H1 (cell line): ENCODE results near the gene CDCA5. TPM values are rescaled to one million over a fixed set of nuclear protein-coding genes. Genes with fewer than 3 reads are reported as not detected.

Source experiments
- NANOG ChIP-seq: IDR thresholded peaks from 2 replicates; pipeline ENCODE4 v1.6.1; 2011; ENCODE audit warnings: low read length, low read depth, mild to moderate bottlenecking, inconsistent platforms; ENCODE audit not compliant: insufficient read depth, poor library complexity, severe bottlenecking
- SRF ChIP-seq: IDR thresholded peaks from 2 replicates; pipeline ENCODE4 v1.6.1; 2011; ENCODE audit warnings: mild to moderate bottlenecking, low read depth, low read length, moderate library complexity
- polyA plus RNA-seq, 7 experiments: library from polyadenylated mRNA; depleted of rRNA in 3 of 7; stranded (reverse) in 5 of 7; unstranded in 2 of 7; fragments of >200 nt in 5 of 7; fragments of 200-250 nt in 2 of 7; gene quantifications; 1 replicate in 5 of 7; 2 replicates in 1 of 7; 4 replicates in 1 of 7; pipeline versions ENCODE4 v1.2.1 to v1.2.3, GENCODE V29; 2011 to 2013; ENCODE audit warnings: missing spikeins in 2 of 7, mixed read lengths in 2 of 7
- total RNA-seq: library from RNA; stranded (reverse); fragmentation: NEBNext Ultra II Directional; extraction: Animal tissue kit (Norgen Biotek cat#: 25700); gene quantifications from 2 replicates; pipeline ENCODE4 v1.2.1, GENCODE V29; 2021

Gene CDCA5
- total and polyA plus RNA-seq, 2 of the 8 experiments (the other 6 are each of a cell fraction or from before 2014, with no cell fraction given), result 39.2 to 87.0 TPM

- TF ChIP-seq NANOG (no peak), SRF (no peak)
Observed at GRCh38 chr11:65118097-65118837, 34.4 kb upstream of the CDCA5 start (continued).
